ENCODE measurements around the gene ANO8. TPM values are rescaled to one million over a fixed set of nuclear protein-coding genes. Genes with fewer than 3 reads are reported as not detected.

The ANO8 gene
- total RNA-seq, 1 donor from 2014 or later = 19.0 TPM

DNA sequence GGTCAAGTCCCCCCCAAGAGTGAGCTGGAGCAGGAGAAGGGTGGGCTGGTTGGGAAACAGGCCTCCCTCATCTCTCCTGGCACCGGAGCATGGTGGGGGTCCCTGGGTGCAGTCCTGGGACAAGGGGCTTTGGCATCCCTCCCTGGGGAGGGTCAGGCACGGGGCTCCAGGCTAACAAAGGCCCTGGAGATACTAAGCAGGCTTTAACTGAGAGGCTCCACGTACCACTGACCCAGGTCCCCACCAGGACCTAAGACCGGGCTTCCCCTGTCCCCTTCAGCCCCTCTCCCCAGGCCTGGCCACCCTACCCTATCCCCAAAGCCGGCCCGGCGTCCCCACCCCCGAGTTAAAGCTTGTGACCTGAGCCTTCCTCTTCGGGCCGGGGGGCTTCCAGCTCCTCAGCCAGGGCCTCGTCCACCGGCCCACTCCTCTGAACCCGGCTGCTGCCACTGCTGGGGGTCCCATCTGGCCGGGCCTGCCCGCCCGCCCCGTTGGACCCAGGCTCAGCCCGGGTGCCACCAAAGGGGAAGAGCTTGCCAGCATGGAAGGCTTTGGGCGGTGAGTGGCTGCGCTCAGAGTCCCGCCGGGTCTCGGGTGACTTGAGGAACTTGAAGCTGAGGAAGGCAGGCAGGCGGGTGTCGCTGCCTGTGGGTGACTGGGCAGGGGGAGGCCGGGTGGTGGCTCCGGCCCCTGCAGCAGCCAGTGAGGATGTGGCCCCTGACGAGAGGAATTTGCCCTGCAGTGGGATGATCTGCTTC is 10.1 kb downstream of the ANO8 start:
- H3K4me3 Mint-ChIP-seq (ENCODE audit: unreplicated experiment) = no peak overlapping the region
- H3K9me3 Mint-ChIP-seq (ENCODE audit: unreplicated experiment) = no peaks in the 10 kb centered on the region
- H3K27me3 Mint-ChIP-seq (ENCODE audit: unreplicated experiment) = peaks cover 12% of the 10 kb centered on the region
- H3K27ac Mint-ChIP-seq (ENCODE audit: unreplicated experiment) = no peak overlapping the region
- H3K36me3 Mint-ChIP-seq (ENCODE audit: low read depth, unreplicated experiment) = peaks cover 15% of the 10 kb centered on the region
- TF ChIP-seq, protein P1, sequence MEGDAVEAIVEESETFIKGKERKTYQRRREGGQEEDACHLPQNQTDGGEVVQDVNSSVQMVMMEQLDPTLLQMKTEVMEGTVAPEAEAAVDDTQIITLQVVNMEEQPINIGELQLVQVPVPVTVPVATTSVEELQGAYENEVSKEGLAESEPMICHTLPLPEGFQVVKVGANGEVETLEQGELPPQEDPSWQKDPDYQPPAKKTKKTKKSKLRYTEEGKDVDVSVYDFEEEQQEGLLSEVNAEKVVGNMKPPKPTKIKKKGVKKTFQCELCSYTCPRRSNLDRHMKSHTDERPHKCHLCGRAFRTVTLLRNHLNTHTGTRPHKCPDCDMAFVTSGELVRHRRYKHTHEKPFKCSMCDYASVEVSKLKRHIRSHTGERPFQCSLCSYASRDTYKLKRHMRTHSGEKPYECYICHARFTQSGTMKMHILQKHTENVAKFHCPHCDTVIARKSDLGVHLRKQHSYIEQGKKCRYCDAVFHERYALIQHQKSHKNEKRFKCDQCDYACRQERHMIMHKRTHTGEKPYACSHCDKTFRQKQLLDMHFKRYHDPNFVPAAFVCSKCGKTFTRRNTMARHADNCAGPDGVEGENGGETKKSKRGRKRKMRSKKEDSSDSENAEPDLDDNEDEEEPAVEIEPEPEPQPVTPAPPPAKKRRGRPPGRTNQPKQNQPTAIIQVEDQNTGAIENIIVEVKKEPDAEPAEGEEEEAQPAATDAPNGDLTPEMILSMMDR (IDR thresholded peaks at IDR 0.05; ENCODE audit: unreplicated experiment) = no peak
- H3K4me1 Mint-ChIP-seq (ENCODE audit: unreplicated experiment) = no peaks in the 10 kb centered on the region
- DNase-seq (ENCODE audit: low spot score) = no peak

DNA sequence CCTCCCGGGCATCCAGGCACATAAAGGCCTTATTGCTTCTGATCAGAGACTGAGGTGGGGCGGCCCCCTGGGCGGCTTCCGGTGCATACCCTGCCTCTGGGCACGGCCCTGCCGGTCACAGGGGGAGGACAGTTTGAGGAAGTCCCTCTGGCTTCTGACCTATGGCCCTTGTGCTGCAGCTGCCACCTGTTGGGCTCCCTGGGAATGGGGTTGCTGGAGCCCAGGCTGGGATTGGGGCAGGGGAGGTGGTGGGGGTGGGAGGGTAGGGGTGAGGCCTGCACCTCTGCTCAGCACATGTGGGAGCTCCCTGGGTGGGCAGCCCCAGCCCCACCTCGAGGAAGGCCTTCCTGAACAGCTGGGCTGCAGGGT is 10.7 kb downstream of the ANO8 start:
- Mint-ChIP-seq H3K9me3 (ENCODE audit: unreplicated experiment) (no peaks in the 10 kb centered on the region), H3K27ac (ENCODE audit: unreplicated experiment) (no peak overlapping the region), H3K4me3 (ENCODE audit: unreplicated experiment) (no peak overlapping the region), H3K27me3 (ENCODE audit: unreplicated experiment) (peaks cover 12% of the 10 kb centered on the region), H3K4me1 (ENCODE audit: unreplicated experiment) (no peaks in the 10 kb centered on the region), H3K36me3 (ENCODE audit: low read depth, unreplicated experiment) (peaks cover 15% of the 10 kb centered on the region)
- TF ChIP-seq, protein P1 (IDR thresholded peaks at IDR 0.05; ENCODE audit: unreplicated experiment) = no peak
- DNase-seq (ENCODE audit: low spot score) = no peak

DNA sequence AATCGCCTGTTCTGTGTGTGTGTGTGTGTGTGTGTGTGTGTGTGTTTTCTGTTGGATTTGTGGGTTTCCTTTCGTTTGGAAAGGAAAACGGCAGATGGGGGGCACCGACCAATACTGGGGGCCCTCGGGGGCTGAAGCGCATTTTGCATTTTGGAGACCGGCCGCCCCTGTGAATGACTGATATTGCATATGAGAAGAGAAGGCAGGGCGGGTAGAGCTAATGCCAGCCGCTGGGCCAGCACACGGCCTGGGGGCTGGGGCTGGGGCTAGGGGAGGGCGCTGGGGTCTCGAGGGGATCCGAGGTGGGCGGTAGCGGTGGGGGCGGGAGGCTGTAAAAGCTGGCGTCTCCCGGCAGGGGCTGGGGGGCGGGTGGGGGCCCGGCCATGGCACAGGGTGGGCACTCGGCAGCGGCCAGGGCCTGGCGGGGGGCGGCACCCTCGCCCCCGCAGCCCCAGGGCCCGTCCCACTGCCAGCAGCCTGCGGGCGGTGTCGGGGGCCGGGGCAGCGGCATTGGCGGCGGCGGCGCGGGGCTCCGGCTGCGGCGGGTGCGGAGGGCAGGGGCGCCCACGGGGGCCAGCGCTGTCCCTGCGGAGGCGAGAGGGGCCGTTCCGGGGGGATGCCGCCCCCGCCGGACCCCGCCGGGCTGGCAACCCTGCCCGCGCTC is 11.2 kb downstream of the ANO8 start:
- peaks cover 12% of the 10 kb centered on the region for H3K27me3 Mint-ChIP-seq (ENCODE audit: unreplicated experiment)
- DNase-seq (ENCODE audit: low spot score) = no peak
- H3K4me1 Mint-ChIP-seq (ENCODE audit: unreplicated experiment) = no peaks in the 10 kb centered on the region
- H3K36me3 Mint-ChIP-seq (ENCODE audit: low read depth, unreplicated experiment) = peaks cover 15% of the 10 kb centered on the region
- TF ChIP-seq, protein P1 (IDR thresholded peaks at IDR 0.05; ENCODE audit: unreplicated experiment) = no peak
- no peaks in the 10 kb centered on the region for H3K9me3 Mint-ChIP-seq (ENCODE audit: unreplicated experiment)
- H3K4me3 Mint-ChIP-seq (ENCODE audit: unreplicated experiment) = peak overlapping the region; percentile 67
- no peak overlapping the region for H3K27ac Mint-ChIP-seq (ENCODE audit: unreplicated experiment)

DNA sequence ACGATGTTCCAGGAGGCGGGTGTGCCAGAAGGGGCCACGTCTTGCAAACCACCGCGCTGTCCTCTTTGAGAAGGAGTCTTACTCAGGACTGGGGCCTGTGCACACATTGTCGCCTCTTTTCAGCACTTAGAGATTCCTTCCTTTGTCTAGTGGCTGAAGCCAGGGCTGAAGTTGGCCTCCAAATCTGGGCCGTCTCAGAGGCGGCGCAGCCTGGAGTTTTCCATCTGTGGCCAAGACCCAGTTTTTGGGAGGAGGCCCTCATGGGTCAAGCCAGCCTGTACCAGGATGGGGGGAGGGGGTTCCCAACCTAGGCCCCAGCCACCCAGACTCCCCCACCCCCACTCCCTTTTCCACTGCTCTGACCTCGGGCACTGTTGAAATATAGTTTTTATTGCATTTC is 11.8 kb downstream of the ANO8 start:
- H3K4me3 Mint-ChIP-seq (ENCODE audit: unreplicated experiment) = peak overlapping the region; percentile 23
- DNase-seq (ENCODE audit: low spot score) = no peak
- no peaks in the 10 kb centered on the region for H3K4me1 Mint-ChIP-seq (ENCODE audit: unreplicated experiment)
- no peaks in the 10 kb centered on the region for H3K9me3 Mint-ChIP-seq (ENCODE audit: unreplicated experiment)
- peaks cover 12% of the 10 kb centered on the region for H3K27me3 Mint-ChIP-seq (ENCODE audit: unreplicated experiment)
- peak overlapping the region; percentile 13 for H3K27ac Mint-ChIP-seq (ENCODE audit: unreplicated experiment)
- TF ChIP-seq, protein P1 (IDR thresholded peaks at IDR 0.05; ENCODE audit: unreplicated experiment) = no peak
- H3K36me3 Mint-ChIP-seq (ENCODE audit: low read depth, unreplicated experiment) = peaks cover 15% of the 10 kb centered on the region

Measured in endothelial cell (in vitro differentiated cells).